Measurements from ENCODE around the gene ASB4. TPM values are rescaled to one million over a fixed set of nuclear protein-coding genes. Genes with fewer than 3 reads are reported as not detected.

The ASB4 gene
- total and polyA plus RNA-seq, 9 donors, result 18.6 to 50.5 (median 30.0) TPM

GRCh38 chr7:95579318-95579717 lies 93.6 kb downstream of the ASB4 start:
- no peak overlapping the region for H3K4me3 ChIP-seq (ENCODE audit: low read length)
- no peaks in the 10 kb centered on the region for H3K36me3 ChIP-seq (ENCODE audit: control insufficient read depth, insufficient read depth, low read length)
- H3K27me3 ChIP-seq (ENCODE audit: control insufficient read depth, insufficient read depth, low read length), result no peaks in the 10 kb centered on the region
- no peak overlapping the region for H3K27ac ChIP-seq (ENCODE audit: low read length)
- DNase-seq, result no peak
- no peaks in the 10 kb centered on the region for H3K4me1 ChIP-seq (ENCODE audit: control insufficient read depth, insufficient read depth, low read length)
- WGBS (ENCODE audit: insufficient coverage), result no CpG with 5 or more reads among the region's 7 CpGs
- H3K9me3 ChIP-seq (replicated peaks; ENCODE audit: control insufficient read depth, low read depth, low read length), result no peaks in the 10 kb centered on the region

DNA sequence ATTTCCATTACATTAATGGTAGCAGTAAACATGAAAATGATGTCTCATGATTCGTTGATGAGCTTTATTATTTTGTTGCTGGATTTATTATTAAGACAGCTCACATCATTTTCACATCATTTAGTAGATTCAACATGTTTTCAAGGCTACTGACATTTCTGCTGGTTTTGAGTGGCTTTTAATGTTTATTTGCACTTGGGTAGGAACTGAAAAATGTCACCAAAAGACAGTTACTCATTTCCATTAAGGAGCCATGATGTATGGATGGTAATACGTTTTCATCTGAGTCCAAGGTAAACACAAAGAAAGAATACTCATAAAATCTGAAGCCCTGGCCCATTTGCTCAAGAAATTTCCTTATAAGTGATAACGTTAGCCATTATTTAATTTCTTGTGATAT lies 95.7 kb downstream of the ASB4 start:
- Histone ChIP-seq H3K27ac (ENCODE audit: low read length) (no peak overlapping the region), H3K36me3 (ENCODE audit: control insufficient read depth, insufficient read depth, low read length) (peaks cover 7% of the 10 kb centered on the region), H3K4me3 (ENCODE audit: low read length) (no peak overlapping the region), H3K4me1 (ENCODE audit: control insufficient read depth, insufficient read depth, low read length) (no peaks in the 10 kb centered on the region), H3K9me3 (replicated peaks; ENCODE audit: control insufficient read depth, low read depth, low read length) (no peaks in the 10 kb centered on the region), H3K27me3 (ENCODE audit: control insufficient read depth, insufficient read depth, low read length) (no peaks in the 10 kb centered on the region)
- no CpG with 5 or more reads among the region's 3 CpGs for whole genome bisulfite sequencing (ENCODE audit: insufficient coverage)
- no peak for DNase-seq

DNA sequence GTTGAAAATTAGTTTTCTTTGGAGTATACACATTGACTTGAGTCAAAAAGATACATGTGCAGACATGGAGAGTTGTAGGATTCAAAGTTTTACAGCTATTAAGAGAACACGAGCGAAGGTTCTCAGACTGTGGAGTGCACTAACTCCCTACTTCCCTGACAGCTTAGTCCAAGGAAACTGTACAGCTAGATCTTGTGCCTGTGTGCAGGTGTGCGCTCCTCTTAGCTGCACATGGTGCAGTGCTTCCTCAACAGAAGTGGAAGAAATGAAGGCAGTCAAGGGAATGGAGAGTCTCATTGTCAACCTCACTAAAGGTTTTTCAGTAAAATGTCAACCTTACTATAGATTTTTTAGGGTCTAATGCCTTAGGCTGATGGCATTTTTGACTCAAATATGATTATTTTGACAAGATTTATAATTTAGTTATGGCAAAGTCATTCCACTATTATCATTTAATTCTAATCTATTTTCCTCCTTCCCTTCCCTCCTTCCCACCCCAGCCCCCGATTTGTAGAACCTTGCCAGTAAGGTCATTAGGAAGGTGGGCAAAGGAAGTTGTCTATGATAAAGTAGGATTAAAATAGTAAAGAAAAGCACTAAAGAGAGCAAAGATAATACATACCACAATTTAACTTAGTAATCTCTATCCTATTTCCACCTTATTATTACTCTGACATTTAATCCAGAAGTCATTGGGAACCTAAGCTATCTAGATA lies 97.0 kb downstream of the ASB4 start:
- H3K27me3 ChIP-seq (ENCODE audit: control insufficient read depth, insufficient read depth, low read length), result no peaks in the 10 kb centered on the region
- DNase-seq, result no peak
- no peak overlapping the region for H3K27ac ChIP-seq (ENCODE audit: low read length)
- no peaks in the 10 kb centered on the region for H3K9me3 ChIP-seq (replicated peaks; ENCODE audit: control insufficient read depth, low read depth, low read length)
- H3K4me3 ChIP-seq (ENCODE audit: low read length), result no peak overlapping the region
- 100% methylated on average over 2 of the region's 4 CpGs for WGBS (ENCODE audit: insufficient coverage)
- H3K4me1 ChIP-seq (ENCODE audit: control insufficient read depth, insufficient read depth, low read length), result no peaks in the 10 kb centered on the region
- peaks cover 10% of the 10 kb centered on the region for H3K36me3 ChIP-seq (ENCODE audit: control insufficient read depth, insufficient read depth, low read length)

DNA sequence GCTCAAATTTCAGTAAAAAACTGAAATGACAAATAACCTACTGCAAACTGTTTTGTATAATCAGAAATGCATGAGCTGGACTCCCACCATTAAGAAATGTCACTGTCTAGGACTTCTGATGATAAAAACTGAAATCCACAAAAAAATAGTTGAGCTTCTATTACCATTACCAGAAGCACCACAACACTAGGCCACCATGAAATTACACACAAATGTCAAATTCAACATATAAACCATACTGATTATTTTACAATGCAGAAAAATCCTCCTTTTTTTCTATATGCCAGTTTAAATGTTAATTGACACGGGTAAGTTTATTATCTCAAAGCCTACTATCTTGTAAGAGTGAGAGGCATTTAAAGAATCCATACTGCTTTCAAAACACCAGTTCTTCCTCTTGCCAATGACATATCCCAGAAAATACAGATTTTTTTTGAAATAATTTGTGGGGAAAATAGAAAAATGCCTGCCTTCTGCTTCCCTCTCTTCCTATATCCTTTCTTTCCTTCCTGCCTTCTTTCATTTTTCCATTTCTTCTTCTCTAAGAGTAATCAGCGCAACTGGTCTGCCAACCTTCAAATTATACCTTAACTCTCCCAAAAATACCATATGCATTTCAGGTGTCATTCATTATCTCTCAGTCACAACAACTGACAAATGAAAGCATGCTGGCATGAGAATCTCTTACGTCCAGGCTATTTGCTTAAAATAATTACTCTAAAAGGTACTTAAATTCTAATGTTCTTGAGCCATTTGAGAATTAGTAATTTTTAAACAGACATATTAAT lies 98.3 kb downstream of the ASB4 start:
- Histone ChIP-seq H3K27ac (ENCODE audit: low read length) (no peak overlapping the region), H3K4me1 (ENCODE audit: control insufficient read depth, insufficient read depth, low read length) (no peaks in the 10 kb centered on the region), H3K27me3 (ENCODE audit: control insufficient read depth, insufficient read depth, low read length) (no peaks in the 10 kb centered on the region), H3K9me3 (replicated peaks; ENCODE audit: control insufficient read depth, low read depth, low read length) (no peaks in the 10 kb centered on the region), H3K4me3 (ENCODE audit: low read length) (no peak overlapping the region), H3K36me3 (ENCODE audit: control insufficient read depth, insufficient read depth, low read length) (peaks cover 14% of the 10 kb centered on the region)
- no CpG with 5 or more reads among the region's 3 CpGs for WGBS (ENCODE audit: insufficient coverage)
- no peak for DNase-seq

GRCh38 chr7:95584769-95585425 lies 99.2 kb downstream of the ASB4 start:
- H3K9me3 ChIP-seq (replicated peaks; ENCODE audit: control insufficient read depth, low read depth, low read length), result no peaks in the 10 kb centered on the region
- DNase-seq, result no peak
- H3K27me3 ChIP-seq (ENCODE audit: control insufficient read depth, insufficient read depth, low read length), result no peaks in the 10 kb centered on the region
- H3K27ac ChIP-seq (ENCODE audit: low read length), result no peak overlapping the region
- H3K4me3 ChIP-seq (ENCODE audit: low read length), result no peak overlapping the region
- H3K4me1 ChIP-seq (ENCODE audit: control insufficient read depth, insufficient read depth, low read length), result no peaks in the 10 kb centered on the region
- peaks cover 18% of the 10 kb centered on the region for H3K36me3 ChIP-seq (ENCODE audit: control insufficient read depth, insufficient read depth, low read length)
- no CpG with 5 or more reads among the region's 1 CpG for WGBS (ENCODE audit: insufficient coverage)

GRCh38 chr7:95585426-95585789 lies 99.7 kb downstream of the ASB4 start:
- no peak for DNase-seq
- H3K4me3 ChIP-seq (ENCODE audit: low read length), result no peak overlapping the region
- H3K36me3 ChIP-seq (ENCODE audit: control insufficient read depth, insufficient read depth, low read length), result peaks cover 18% of the 10 kb centered on the region
- no peaks in the 10 kb centered on the region for H3K27me3 ChIP-seq (ENCODE audit: control insufficient read depth, insufficient read depth, low read length)
- H3K27ac ChIP-seq (ENCODE audit: low read length), result no peak overlapping the region
- H3K9me3 ChIP-seq (replicated peaks; ENCODE audit: control insufficient read depth, low read depth, low read length), result no peaks in the 10 kb centered on the region
- 69% methylated on average over 2 of the region's 3 CpGs for WGBS (ENCODE audit: insufficient coverage)
- H3K4me1 ChIP-seq (ENCODE audit: control insufficient read depth, insufficient read depth, low read length), result no peaks in the 10 kb centered on the region

DNA sequence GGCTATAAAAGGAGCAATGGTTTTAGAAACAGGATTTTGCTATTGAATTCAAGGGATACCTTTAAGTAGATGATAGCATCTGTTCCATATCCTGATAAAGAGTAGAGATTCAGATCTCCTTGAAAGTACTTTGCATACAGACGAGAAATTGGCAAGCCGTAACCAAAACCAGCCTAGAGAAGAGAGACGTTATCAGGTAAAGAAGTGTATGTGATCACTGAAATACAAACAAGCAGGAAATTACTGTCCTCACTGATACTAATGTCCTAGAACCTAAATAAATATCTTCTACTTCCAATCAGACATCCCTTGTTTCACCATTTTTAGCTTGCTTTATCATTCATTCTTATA lies 101.2 kb downstream of the ASB4 start:
- Histone ChIP-seq H3K4me1 (ENCODE audit: control insufficient read depth, insufficient read depth, low read length) (no peaks in the 10 kb centered on the region), H3K9me3 (replicated peaks; ENCODE audit: control insufficient read depth, low read depth, low read length) (no peaks in the 10 kb centered on the region), H3K36me3 (ENCODE audit: control insufficient read depth, insufficient read depth, low read length) (peaks cover 21% of the 10 kb centered on the region), H3K4me3 (ENCODE audit: low read length) (no peak overlapping the region), H3K27me3 (ENCODE audit: control insufficient read depth, insufficient read depth, low read length) (no peaks in the 10 kb centered on the region), H3K27ac (ENCODE audit: low read length) (no peak overlapping the region)
- no peak for DNase-seq
- no CpG with 5 or more reads among the region's 3 CpGs for WGBS (ENCODE audit: insufficient coverage)

GRCh38 chr7:95589031-95589430 lies 103.3 kb downstream of the ASB4 start:
- no peak for DNase-seq
- Histone ChIP-seq H3K4me3 (ENCODE audit: low read length) (no peak overlapping the region), H3K36me3 (ENCODE audit: control insufficient read depth, insufficient read depth, low read length) (peaks cover 25% of the 10 kb centered on the region), H3K4me1 (ENCODE audit: control insufficient read depth, insufficient read depth, low read length) (no peaks in the 10 kb centered on the region), H3K27me3 (ENCODE audit: control insufficient read depth, insufficient read depth, low read length) (no peaks in the 10 kb centered on the region), H3K27ac (ENCODE audit: low read length) (no peak overlapping the region), H3K9me3 (replicated peaks; ENCODE audit: control insufficient read depth, low read depth, low read length) (no peaks in the 10 kb centered on the region)

DNA sequence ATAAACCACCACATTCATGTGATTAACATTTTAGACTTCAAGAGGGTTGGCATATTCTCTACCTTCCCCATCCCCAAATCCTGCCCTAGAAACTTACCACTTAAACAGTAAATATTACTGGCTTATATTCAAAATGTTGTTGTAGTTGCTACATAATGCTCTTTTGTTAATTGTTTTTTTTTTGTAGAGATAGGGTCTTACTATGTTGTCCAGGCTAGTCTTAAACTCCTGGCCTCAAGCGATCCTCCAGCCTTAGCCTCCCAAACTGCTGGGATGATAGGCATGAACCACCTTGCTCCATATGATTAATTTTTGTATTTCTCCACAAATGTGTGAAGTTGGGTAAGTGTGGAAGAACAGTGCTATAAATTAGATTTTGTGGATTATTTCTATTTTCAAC lies 104.0 kb downstream of the ASB4 start:
- no peak overlapping the region for H3K27ac ChIP-seq (ENCODE audit: low read length)

More for the DNA sequence above, 104.0 kb downstream of the ASB4 start:
- H3K27me3 ChIP-seq (ENCODE audit: control insufficient read depth, insufficient read depth, low read length), result no peaks in the 10 kb centered on the region
- H3K36me3 ChIP-seq (ENCODE audit: control insufficient read depth, insufficient read depth, low read length), result peaks cover 24% of the 10 kb centered on the region
- no peaks in the 10 kb centered on the region for H3K9me3 ChIP-seq (replicated peaks; ENCODE audit: control insufficient read depth, low read depth, low read length)
- no peak overlapping the region for H3K4me3 ChIP-seq (ENCODE audit: low read length)
- WGBS (ENCODE audit: insufficient coverage), result no CpG with 5 or more reads among the region's 1 CpG
- no peak for DNase-seq
- no peaks in the 10 kb centered on the region for H3K4me1 ChIP-seq (ENCODE audit: control insufficient read depth, insufficient read depth, low read length)

All from muscle of leg (tissue), 11 donors.